ENCODE data around the gene ESYT3.

DNA sequence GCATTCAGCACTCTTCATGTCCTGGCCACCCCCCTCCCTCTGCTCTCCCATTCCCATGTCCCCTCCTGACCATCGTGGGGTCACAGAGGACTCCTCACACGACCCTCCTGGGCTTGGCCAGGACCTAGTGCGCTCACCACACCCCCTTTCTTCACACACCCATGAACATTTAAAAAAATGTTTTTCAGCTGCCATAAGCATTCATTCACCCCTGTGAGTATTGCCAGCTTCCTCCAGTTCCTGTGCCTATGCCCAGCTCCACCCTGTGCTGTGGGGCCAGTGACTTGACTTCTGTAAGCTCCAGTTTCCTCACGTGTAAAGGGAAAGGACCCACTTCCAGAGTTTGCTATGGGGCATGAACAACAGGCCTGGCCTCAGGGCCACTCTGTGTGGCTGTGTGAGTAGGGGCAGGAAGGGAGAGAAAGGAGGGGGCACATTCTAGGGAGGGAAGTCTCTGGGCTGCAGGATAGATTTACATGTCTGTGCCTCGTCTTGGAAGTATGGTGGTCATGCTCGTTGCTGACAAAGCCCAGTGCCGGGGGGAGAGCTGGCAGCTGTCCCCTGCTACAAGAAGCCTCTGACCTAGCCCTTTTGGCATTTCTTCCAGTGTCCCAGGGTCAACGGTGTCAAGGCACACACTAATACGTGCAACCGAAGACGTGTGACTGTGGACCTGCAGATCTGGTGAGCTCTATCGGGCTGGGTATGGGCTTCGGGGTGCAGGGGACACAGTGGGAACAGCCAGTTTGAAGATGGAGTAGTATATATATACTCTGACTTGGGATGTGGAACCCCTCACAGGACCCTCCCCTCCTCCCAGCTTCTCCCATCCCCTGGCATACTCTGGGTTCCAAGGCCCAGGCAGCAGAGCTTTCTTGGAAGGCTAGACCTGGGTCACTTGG, 22.8 kb downstream of the ESYT3 start:
- no peak for TF ChIP-seq EP300 (IDR thresholded peaks at IDR 0.05; ENCODE audit: borderline replicate concordance)
- TF ChIP-seq YY1 (IDR thresholded peaks at IDR 0.05; ENCODE audit: low read depth) = no peak
- TF ChIP-seq ZBTB7A (IDR thresholded peaks at IDR 0.05; ENCODE audit: low read depth) = no peak

All from Ishikawa (cell line).